ENCODE data around the gene QSOX2. TPM values are rescaled to one million over a fixed set of nuclear protein-coding genes. Genes with fewer than 3 reads are reported as not detected.

Gene QSOX2
- total RNA-seq, 1 donor from 2014 or later = 10.3 TPM

- no peak for DNase-seq (ENCODE audit: low spot score)
These were observed 52.3 kb downstream of the QSOX2 start for GRCh38 chr9:136193127-136193890.

- DNase-seq (ENCODE audit: low spot score) = no peak
These were observed 53.1 kb downstream of the QSOX2 start for GRCh38 chr9:136192289-136193126.

GRCh38 chr9:136191960-136192286 is 53.7 kb downstream of the QSOX2 start:
- DNase-seq (ENCODE audit: low spot score) = no peak

GRCh38 chr9:136191099-136191959 is 54.3 kb downstream of the QSOX2 start:
- DNase-seq (ENCODE audit: low spot score) = no peak

- no peak for DNase-seq (ENCODE audit: low spot score)
These were observed 55.0 kb downstream of the QSOX2 start for GRCh38 chr9:136190656-136191055.

- no peak for DNase-seq (ENCODE audit: low spot score)
These were observed 55.4 kb downstream of the QSOX2 start for GRCh38 chr9:136190237-136190601.

GRCh38 chr9:136189394-136190236 is 56.0 kb downstream of the QSOX2 start:
- no peak for DNase-seq (ENCODE audit: low spot score)

- no peak for DNase-seq (ENCODE audit: low spot score)
These were observed 57.7 kb downstream of the QSOX2 start for GRCh38 chr9:136187683-136188586.

GRCh38 chr9:136187197-136187596 is 58.4 kb downstream of the QSOX2 start:
- DNase-seq (ENCODE audit: low spot score) = no peak

- DNase-seq (ENCODE audit: low spot score) = no peak
These were observed 59.2 kb downstream of the QSOX2 start for GRCh38 chr9:136186386-136186785.

- DNase-seq (ENCODE audit: low spot score) = no peak
These were observed 59.8 kb downstream of the QSOX2 start for GRCh38 chr9:136185596-136186366.

- DNase-seq (ENCODE audit: low spot score) = no peak
These were observed 60.5 kb downstream of the QSOX2 start for GRCh38 chr9:136185066-136185465.

- no peak for DNase-seq (ENCODE audit: low spot score)
These were observed 62.7 kb downstream of the QSOX2 start for GRCh38 chr9:136182850-136183422.

- no peak for DNase-seq (ENCODE audit: low spot score)
These were observed 63.2 kb downstream of the QSOX2 start for GRCh38 chr9:136182420-136182787.

GRCh38 chr9:136181784-136182419 is 63.7 kb downstream of the QSOX2 start:
- no peak for DNase-seq (ENCODE audit: low spot score)

GRCh38 chr9:136180586-136180985 is 65.0 kb downstream of the QSOX2 start:
- no peak for DNase-seq (ENCODE audit: low spot score)

- no peak for DNase-seq (ENCODE audit: low spot score)
These were observed 65.9 kb downstream of the QSOX2 start for GRCh38 chr9:136179761-136180160.

- DNase-seq (ENCODE audit: low spot score) = no peak
These were observed 66.5 kb downstream of the QSOX2 start for GRCh38 chr9:136179101-136179616.

Data from mesenteric fat pad (tissue), 1 donor.